Stimulated activated CD8-positive, alpha-beta memory T cell treated with anti-CD3 and anti-CD28 coated beads, Interleukin-15, amount 100 ng/mL, for 24 hours (primary cell): Measurements from ENCODE around the gene RGR.

Experiments
- DNase-seq: peaks from one replicate; pipeline ENCODE4 v3.0.0-alpha.2; 2020; ENCODE audit warnings: low read depth

Gene RGR

DNA sequence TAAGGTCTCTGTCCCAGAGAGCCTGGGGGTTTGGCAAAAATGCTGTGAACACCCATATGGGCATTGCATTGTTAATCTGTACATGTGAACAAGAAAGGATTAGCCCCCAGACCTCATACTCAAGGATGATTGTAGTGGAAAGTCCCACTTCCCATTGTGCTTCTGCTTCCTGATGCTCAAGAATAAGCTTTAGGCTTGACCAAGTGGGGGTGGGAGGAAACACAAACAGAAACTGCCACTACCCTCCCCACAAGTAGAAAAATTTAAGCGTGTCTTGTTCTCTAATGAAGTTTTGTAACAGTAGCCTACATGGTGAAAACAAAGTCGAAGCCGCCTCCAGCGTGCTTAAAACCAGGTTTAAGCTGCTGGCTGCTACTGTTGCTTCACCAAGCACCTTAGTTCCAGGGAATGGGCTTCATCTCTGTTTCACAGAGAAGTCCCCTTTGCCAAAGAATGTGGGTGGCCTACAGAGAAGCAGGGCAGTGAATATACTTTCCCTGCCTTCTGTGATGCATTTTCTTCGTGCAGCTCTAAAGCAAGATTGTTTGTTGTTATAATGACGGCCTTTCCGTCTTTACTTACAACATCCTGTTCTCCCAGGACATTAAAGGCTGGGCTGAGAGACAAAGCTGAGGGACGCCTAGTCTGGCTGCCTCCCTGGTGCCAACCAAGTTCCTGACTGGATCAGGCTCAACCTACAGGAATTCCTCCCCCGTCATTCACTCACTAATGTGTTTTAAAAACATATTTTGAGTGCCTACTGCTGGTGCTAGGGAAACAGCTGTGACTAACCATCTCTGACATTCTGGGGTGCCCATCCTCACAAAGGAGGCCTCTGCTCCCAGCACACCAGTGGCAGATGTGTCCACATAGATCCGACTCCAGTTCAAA, 51.5 kb downstream of the RGR start:
- no peak for DNase-seq

DNA sequence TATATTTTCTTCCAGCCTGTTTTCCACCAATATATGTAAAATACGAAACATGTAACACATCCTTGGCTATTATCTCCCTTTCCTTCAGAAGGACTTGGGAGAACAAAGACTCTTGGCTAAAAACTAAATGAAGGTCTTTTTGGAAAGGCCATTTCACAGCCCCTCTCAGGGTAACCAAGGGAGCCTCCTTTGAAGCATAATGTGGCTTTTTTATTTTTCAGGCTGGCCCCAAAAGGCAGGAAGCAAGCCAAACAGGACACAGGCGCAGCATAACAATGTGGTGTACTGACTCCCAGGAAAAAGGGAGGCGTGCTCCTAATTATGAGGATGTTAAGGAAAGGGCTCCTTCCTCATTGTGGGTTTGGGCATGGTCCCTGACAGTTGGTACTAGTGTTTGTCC, 53.2 kb downstream of the RGR start:
- DNase-seq: no peak

DNA sequence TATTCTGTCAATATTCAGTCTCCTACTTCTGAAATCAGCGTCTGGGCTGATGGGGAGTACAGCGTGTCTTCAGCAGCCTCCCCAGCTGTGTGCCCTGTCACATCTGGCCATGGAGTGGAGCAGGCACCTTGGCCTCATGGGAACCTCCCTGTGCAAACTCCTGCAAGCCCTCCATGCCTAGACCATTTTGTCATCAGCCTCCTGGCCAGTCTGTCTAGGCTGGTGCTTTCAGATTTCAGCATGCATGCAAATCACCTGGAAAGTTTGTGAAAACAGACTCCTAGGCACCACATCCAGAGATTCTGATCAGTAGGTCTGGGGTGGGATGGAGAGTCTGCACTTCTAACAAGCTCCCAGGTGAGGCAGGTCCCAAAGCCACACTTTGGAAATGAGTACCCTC, 57.4 kb downstream of the RGR start:
- no peak for DNase-seq

DNA sequence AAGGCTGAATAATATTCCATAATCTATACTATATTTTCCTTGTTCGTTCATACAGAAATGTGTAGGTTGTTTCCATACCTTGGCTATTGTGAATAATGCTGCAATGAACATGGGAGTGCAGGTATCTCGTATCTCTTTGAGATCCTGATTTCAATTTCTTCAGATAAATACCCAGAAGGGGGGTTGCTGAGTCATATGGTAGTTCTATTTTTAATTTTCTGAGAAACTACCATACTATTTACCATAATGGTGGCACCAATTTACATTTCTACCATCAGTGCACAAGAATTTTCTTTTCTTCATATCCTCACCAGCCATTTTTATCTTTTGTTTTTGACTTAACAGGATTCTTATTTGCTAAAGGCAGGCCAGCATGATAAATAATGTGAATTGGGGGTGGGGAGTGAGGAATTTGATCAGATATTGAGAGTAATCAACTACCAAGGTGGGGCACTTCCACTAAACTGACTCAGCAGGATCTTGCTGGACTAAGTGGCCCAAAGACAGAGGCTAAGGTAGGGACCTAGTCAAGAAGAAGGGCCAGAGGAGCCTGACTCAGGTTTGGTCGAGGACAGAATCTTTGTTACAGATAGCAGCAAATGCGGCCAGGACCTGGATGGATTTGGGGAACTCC, 62.0 kb downstream of the RGR start:
- DNase-seq: no peak

DNA sequence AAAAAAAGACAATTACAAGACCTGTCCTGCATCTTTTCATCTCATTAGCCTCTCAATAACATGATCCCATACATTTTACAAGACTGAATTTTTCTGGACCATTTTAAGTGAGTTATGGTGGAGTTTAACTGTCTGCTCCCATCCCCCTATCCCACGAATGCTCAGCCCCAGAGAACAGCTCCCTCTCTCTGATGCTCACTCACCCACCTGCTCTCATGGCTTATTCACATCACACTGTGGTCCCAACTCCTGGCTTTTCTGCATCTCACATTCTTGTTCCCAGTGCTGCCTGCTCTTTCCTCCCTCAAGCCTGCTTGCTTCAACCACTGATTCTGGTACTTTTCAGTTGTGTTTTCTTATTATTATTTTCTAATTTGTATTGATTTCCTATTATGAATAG, 63.2 kb downstream of the RGR start:
- DNase-seq: no peak

DNA sequence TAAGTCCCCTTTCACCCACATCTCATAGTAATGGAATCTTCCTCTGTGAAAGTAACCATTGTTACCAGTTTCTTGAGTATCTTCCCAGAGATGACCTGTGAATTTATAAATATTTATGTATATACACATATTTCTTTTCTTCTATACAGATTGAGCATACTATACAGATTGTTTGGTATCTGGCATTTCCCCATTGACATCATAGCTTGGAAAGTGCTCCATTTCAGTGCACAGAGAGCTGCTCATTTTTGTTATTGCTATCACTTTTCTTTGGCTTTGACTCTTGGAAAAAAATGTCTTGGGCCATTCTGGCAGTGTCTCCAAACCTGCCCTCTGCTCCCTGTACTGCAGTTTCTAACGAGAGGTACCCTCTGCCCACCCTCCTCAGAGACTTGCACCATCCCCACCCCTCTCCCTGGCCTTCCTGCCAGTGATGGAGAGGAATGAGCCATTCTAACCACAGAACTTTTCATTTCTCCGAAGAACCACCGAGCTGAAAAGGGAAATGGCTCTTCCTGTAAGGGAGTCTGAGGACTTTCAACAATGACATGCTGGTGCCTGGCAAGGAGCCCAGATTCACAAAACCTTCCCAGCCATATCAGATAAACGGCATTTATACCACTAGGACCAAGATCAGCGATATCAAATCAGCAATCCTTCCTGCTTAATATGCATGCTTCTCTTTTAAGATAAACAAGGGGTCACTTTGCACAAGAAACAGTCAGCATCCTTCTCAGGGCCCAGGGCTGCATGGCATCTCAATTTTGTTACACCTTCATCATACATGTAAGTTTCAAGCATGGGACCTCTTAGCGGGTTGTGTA, 63.8 kb downstream of the RGR start:
- DNase-seq: no peak
